Memory B cell (primary cell): ENCODE data around the gene SUPT3H.

Experiments used
- ATAC-seq: fragments of 150-1000 bp; cut with Tn5 transposase; 2 replicates; pipeline ENCODE4 v1.10.0; 2021; ENCODE audit warnings: low read depth, mild to moderate bottlenecking, moderate library complexity
- DNase-seq, 2 donors: peaks; one replicate each; pipeline ENCODE4 v3.0.0; 2022; ENCODE audit warnings: low spot score in 2 of 2
- H3K27ac Mint-ChIP-seq: one replicate; pipeline ENCODE4 v1.8.0; 2022; ENCODE audit warnings: mild to moderate bottlenecking, moderate library complexity, mixed read lengths
- H3K27me3 Mint-ChIP-seq: one replicate; pipeline ENCODE4 v1.8.0; 2022; ENCODE audit warnings: mixed read lengths
- H3K36me3 Mint-ChIP-seq: one replicate; pipeline ENCODE4 v1.8.0; 2022; ENCODE audit warnings: mild to moderate bottlenecking, mixed read lengths
- H3K4me1 Mint-ChIP-seq: one replicate; pipeline ENCODE4 v1.8.0; 2022; ENCODE audit warnings: mixed read lengths
- H3K4me3 Mint-ChIP-seq: one replicate; pipeline ENCODE4 v1.8.0; 2022; ENCODE audit warnings: mild to moderate bottlenecking, moderate library complexity, mixed read lengths
- H3K9me3 Mint-ChIP-seq: one replicate; pipeline ENCODE4 v1.8.0; 2022; ENCODE audit warnings: mixed read lengths

Gene SUPT3H

GRCh38 chr6:45375449-45375848 is 2.3 kb downstream of the SUPT3H start:
- Mint-ChIP-seq H3K36me3 (no peaks in the 10 kb centered on the region), H3K9me3 (no peaks in the 10 kb centered on the region), H3K27ac (no peak overlapping the region), H3K27me3 (no peaks in the 10 kb centered on the region), H3K4me1 (peaks cover 12% of the 10 kb centered on the region), H3K4me3 (no peak overlapping the region)
- no peak for ATAC-seq
- no peak for DNase-seq

- Mint-ChIP-seq H3K4me3 (no peak overlapping the region), H3K36me3 (no peaks in the 10 kb centered on the region), H3K9me3 (no peaks in the 10 kb centered on the region), H3K27ac (no peak overlapping the region), H3K27me3 (no peaks in the 10 kb centered on the region), H3K4me1 (peaks cover 14% of the 10 kb centered on the region)
- ATAC-seq (no peak), DNase-seq (no peak)
These were observed 5.7 kb downstream of the SUPT3H start for GRCh38 chr6:45371924-45372573.

DNA sequence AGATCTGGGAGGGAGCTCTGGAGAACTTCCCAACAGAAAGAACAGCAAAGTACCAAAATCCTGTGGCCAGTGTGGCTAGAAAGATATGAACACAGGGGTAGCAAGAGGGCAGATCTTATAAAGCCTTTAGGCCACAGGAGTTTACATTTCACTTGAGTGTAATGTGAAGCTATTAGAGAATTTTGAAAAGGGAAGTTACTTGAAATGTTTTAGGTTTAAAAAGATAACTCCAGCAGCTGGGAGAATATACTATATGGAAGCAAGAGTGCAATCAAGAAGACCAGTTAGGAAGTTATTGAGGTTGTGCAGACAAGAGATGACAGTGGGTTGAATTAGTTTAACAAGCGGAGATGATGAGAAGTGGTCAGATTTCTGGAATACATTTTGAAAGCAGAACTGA is 7.9 kb downstream of the SUPT3H start:
- no peak overlapping the region for H3K27ac Mint-ChIP-seq
- no peak for ATAC-seq
- H3K9me3 Mint-ChIP-seq: no peaks in the 10 kb centered on the region
- no peak for DNase-seq
- H3K4me1 Mint-ChIP-seq: peaks cover 6% of the 10 kb centered on the region
- no peaks in the 10 kb centered on the region for H3K27me3 Mint-ChIP-seq
- no peak overlapping the region for H3K4me3 Mint-ChIP-seq
- no peaks in the 10 kb centered on the region for H3K36me3 Mint-ChIP-seq

GRCh38 chr6:45367999-45368398 is 9.7 kb downstream of the SUPT3H start:
- Mint-ChIP-seq H3K4me1 (peaks cover 6% of the 10 kb centered on the region), H3K27ac (no peak overlapping the region), H3K27me3 (no peaks in the 10 kb centered on the region)

GRCh38 chr6:45366534-45366933 is 11.2 kb downstream of the SUPT3H start:
- DNase-seq (no peak), ATAC-seq (no peak)
- no peaks in the 10 kb centered on the region for H3K27me3 Mint-ChIP-seq
- H3K36me3 Mint-ChIP-seq: peaks cover 3% of the 10 kb centered on the region
- H3K4me3 Mint-ChIP-seq: no peak overlapping the region
- no peak overlapping the region for H3K27ac Mint-ChIP-seq
- no peaks in the 10 kb centered on the region for H3K9me3 Mint-ChIP-seq
- H3K4me1 Mint-ChIP-seq: peaks cover 6% of the 10 kb centered on the region

More at GRCh38 chr6:45367999-45368398, 9.7 kb downstream of the SUPT3H start:
- ATAC-seq (no peak), DNase-seq (no peak)
- Mint-ChIP-seq H3K36me3 (no peaks in the 10 kb centered on the region), H3K9me3 (no peaks in the 10 kb centered on the region), H3K4me3 (no peak overlapping the region)

DNA sequence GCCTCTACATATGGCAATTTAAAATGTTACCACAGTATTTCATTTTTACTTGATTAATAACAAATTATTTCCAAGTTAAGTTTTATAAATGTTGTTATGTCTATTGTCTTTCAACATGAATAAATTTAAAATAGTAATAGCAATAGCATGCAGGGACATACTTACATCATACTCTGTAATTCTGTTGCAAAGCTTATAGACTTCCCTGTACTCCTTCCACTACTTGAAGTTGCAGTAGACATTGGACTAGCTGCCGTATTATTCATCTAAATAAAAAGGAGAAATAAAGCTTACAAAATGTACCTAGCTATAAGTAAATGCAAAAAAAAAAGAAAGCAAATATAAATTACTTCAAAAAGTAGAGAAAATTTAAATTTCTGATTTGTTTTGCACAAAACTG is 12.7 kb downstream of the SUPT3H start:
- H3K4me1 Mint-ChIP-seq: peaks cover 4% of the 10 kb centered on the region
- no peak overlapping the region for H3K4me3 Mint-ChIP-seq
- H3K27ac Mint-ChIP-seq: no peak overlapping the region
- no peaks in the 10 kb centered on the region for H3K9me3 Mint-ChIP-seq
- H3K36me3 Mint-ChIP-seq: peaks cover 3% of the 10 kb centered on the region
- no peak for ATAC-seq
- no peaks in the 10 kb centered on the region for H3K27me3 Mint-ChIP-seq
- no peak for DNase-seq

DNA sequence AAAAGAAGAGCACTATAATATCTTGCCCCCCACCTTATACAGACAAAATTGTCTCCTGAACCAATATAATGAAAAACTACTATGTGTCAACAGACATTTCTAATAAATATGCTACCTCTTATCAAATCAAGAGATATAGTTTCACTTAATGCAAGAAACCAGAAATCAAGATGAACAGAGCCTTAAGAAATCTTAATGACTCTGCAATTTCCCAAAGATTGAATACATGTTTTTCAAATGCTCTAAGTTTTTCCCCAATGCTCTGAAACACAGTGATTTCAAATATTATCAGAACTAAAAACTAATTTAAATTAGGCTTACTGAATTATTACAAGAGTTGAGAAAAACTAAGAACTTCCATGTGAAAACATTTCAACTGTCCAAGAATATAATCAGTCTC is 13.3 kb downstream of the SUPT3H start:
- Mint-ChIP-seq H3K4me1 (no peaks in the 10 kb centered on the region), H3K9me3 (no peaks in the 10 kb centered on the region), H3K27ac (no peak overlapping the region), H3K4me3 (no peak overlapping the region), H3K27me3 (no peaks in the 10 kb centered on the region), H3K36me3 (peaks cover 3% of the 10 kb centered on the region)
- ATAC-seq: no peak
- no peak for DNase-seq

- ATAC-seq: no peak
- H3K27ac Mint-ChIP-seq: no peak overlapping the region
- DNase-seq: no peak
- H3K9me3 Mint-ChIP-seq: no peaks in the 10 kb centered on the region
- H3K4me1 Mint-ChIP-seq: no peaks in the 10 kb centered on the region
- peaks cover 11% of the 10 kb centered on the region for H3K36me3 Mint-ChIP-seq
- H3K27me3 Mint-ChIP-seq: no peaks in the 10 kb centered on the region
- no peak overlapping the region for H3K4me3 Mint-ChIP-seq
These were observed 24.1 kb downstream of the SUPT3H start for GRCh38 chr6:45353654-45354053.

DNA sequence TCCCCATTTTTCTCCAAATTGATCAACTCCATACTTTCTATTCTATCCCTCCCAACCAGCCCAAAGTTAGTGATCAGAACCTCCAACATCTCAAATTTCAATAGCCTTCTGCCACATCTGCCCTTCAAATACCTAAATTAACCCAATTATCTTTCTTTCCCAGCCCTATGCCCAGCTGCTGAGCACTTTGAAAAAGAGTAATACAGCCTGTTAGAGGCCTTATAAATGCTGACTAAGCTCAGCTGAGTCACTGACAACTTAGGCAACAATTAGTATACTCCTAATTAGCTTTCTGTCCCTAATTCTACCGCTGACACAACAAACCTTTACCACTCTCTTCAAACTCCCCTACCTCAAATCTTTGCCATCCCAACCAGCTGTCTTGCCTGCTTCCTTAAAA is 26.1 kb downstream of the SUPT3H start:
- Mint-ChIP-seq H3K9me3 (no peaks in the 10 kb centered on the region), H3K27ac (no peak overlapping the region), H3K4me1 (no peaks in the 10 kb centered on the region), H3K27me3 (no peaks in the 10 kb centered on the region), H3K36me3 (peaks cover 11% of the 10 kb centered on the region), H3K4me3 (no peak overlapping the region)
- no peak for ATAC-seq
- DNase-seq: no peak

- ATAC-seq (no peak), DNase-seq (no peak)
- Mint-ChIP-seq H3K9me3 (no peaks in the 10 kb centered on the region), H3K4me3 (no peak overlapping the region), H3K36me3 (peaks cover 9% of the 10 kb centered on the region), H3K27me3 (no peaks in the 10 kb centered on the region), H3K27ac (no peak overlapping the region), H3K4me1 (no peaks in the 10 kb centered on the region)
These were observed 26.7 kb downstream of the SUPT3H start for GRCh38 chr6:45351076-45351475.

DNA sequence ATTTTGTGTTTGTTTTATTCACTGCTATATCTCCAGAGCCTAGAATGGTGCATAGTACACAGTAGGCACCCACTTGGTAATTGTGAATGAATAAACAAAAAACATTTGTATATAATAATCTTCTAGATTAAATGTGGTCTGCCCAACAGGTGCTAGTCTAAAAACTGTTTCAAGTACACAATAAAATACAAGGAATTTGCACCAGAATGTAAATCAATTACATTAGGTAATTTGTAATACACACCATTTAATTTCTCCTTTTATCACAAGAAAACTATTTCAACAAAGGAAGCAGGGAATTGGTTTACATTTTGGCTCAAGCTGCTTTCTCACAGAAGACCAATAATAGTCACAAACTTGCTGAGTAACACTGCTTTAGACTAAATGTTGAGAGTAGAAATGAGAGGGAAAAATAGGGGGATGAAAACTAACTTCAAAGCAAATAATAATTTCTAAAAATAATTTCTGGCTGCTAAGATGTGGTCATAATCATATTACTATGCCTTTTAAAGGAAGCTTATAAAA is 27.5 kb downstream of the SUPT3H start:
- no peak for ATAC-seq
- Mint-ChIP-seq H3K27ac (no peak overlapping the region), H3K36me3 (peaks cover 12% of the 10 kb centered on the region), H3K4me3 (no peak overlapping the region), H3K4me1 (no peaks in the 10 kb centered on the region), H3K27me3 (no peaks in the 10 kb centered on the region), H3K9me3 (no peaks in the 10 kb centered on the region)
- DNase-seq: no peak

DNA sequence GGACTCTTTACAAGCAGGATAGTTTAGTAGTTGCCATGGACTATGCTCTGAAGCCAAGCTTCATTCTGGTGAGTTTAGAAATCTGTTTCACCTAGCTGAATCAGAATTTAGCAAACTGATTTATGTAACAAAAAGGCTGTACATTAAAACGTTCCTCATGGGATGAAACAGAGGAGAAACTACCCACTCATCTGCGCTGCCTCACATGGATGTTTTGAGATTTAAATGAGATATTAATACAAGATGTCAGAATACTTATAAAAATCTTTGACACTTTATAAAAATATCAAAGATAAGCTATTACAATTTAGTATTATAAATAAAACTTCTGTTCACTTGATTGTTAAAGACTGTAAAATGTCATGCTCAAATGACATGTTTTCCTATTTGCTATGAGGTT is 32.8 kb downstream of the SUPT3H start:
- Mint-ChIP-seq H3K9me3 (no peaks in the 10 kb centered on the region), H3K4me3 (no peak overlapping the region), H3K27ac (no peak overlapping the region), H3K4me1 (no peaks in the 10 kb centered on the region), H3K27me3 (no peaks in the 10 kb centered on the region), H3K36me3 (peaks cover 6% of the 10 kb centered on the region)
- no peak for DNase-seq
- ATAC-seq: no peak

- Mint-ChIP-seq H3K36me3 (peaks cover 5% of the 10 kb centered on the region), H3K4me3 (no peak overlapping the region), H3K27me3 (no peaks in the 10 kb centered on the region), H3K4me1 (peaks cover 5% of the 10 kb centered on the region), H3K27ac (no peak overlapping the region), H3K9me3 (no peaks in the 10 kb centered on the region)
- no peak for ATAC-seq
- no peak for DNase-seq
These were observed 49.2 kb downstream of the SUPT3H start for GRCh38 chr6:45328523-45328922.

GRCh38 chr6:45327956-45328522 is 49.7 kb downstream of the SUPT3H start, which contains the start of gene RUNX2:
RUNX2 (plus strand) TSS chr6:45328330; CDS start chr6:45328727, 397 bp downstream.
- H3K4me3 Mint-ChIP-seq: no peak within 1 kb of the TSS

More at GRCh38 chr6:45327956-45328522, 49.7 kb downstream of the SUPT3H start, which contains the start of gene RUNX2:
- Mint-ChIP-seq H3K9me3 (no peaks in the 10 kb centered on the region), H3K27ac (no peak within 1 kb of the TSS), H3K4me1 (peaks cover 8% of the 10 kb centered on the region), H3K27me3 (no peaks in the 10 kb centered on the region), H3K36me3 (peaks cover 5% of the 10 kb centered on the region)
- DNase-seq (no peak), ATAC-seq (no peak)
